ENCODE results near the gene CDK18.

The CDK18 gene

DNA sequence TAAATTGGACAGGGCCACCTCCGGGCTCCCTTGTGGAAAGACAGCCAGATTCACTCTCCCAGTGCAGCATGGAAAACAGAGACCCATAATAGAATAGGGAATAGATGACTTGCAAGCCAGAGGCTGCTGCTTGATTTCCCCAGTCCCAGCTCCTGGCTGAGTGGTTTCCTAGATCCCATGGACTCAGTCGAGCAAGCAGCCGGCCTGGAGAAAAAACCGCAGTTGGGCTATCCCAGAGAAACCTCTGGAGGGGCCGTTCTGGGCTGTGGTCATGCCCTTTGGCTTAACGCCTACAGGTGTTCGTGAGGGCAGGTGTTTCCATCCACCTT is 65.7 kb downstream of the CDK18 start:
- DNase-seq (ENCODE audit: low spot score): no peak

DNA sequence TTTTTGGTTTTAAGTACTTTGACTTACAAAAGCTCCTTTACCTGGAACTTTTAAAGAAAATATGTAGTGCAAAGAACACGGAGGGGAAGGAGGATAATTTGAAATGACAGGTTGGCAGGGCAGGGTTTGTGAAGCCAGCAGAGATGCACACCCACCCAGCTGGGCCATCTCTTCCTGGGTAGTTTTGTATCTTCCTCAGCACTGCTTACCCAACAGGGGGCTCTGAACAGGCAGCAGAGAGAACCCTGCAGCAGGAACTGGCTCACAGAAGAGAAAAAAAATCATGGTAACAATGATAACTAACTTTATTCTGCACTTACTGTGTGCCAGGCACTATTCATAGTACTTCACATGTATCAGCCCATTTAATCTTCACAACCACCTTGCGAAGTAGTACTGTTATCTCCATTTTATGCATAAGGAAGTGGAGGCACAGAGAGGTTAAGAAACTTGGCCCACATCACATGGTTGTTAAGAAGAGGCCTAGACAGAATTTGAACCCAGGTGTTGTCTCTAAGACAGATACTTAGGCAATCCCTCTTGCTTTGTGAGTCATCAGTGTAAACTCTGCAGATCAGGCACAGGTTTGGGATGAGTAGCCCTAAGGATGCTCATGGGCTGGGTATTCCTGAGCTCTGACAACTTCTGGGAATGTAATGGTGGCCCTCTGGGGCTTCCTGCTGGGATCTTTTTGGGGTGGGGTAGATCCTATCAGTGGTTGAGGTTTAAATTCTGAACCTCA is 66.5 kb downstream of the CDK18 start:
- DNase-seq (ENCODE audit: low spot score): no peak

DNA sequence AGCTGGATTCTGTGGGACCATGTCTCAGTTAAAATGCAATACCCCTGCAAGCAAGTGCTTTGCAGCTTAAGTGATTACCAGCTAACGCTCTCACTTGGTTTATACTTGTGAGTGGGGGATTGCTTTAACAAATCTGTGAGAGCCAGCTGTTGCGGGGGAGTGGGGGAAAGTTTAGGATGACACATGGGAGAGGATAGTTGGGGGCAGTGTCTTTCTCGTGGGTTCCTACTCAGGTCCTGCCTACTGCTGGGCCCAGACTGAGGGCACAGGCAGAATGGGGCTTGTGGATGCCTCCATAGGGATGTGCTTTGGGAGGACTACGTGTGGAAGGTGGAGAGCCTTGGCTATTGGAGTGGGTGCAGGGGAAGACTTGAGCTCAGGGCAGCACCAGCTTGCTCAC is 67.3 kb downstream of the CDK18 start:
- DNase-seq (ENCODE audit: low spot score): no peak

DNA sequence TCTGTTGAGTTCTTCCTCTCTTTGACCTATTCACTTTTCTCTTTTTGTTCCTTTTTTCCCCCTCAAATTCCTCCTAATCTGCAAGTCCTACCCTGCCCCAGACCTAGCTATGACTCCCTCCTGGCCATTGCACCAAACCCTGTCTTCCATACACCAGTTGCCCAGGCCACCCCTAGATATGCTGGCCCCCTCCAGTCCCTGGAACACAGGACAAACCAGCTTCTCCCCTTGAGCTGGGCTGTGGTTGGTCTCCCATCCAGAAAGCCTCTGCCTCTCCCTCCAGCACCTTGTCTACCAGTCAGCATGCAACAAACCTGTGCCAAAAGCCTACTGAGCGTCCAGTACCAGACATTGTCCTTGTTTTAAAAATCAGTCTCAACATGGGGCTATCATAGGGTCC is 68.0 kb downstream of the CDK18 start:
- no peak for DNase-seq (ENCODE audit: low spot score)

DNA sequence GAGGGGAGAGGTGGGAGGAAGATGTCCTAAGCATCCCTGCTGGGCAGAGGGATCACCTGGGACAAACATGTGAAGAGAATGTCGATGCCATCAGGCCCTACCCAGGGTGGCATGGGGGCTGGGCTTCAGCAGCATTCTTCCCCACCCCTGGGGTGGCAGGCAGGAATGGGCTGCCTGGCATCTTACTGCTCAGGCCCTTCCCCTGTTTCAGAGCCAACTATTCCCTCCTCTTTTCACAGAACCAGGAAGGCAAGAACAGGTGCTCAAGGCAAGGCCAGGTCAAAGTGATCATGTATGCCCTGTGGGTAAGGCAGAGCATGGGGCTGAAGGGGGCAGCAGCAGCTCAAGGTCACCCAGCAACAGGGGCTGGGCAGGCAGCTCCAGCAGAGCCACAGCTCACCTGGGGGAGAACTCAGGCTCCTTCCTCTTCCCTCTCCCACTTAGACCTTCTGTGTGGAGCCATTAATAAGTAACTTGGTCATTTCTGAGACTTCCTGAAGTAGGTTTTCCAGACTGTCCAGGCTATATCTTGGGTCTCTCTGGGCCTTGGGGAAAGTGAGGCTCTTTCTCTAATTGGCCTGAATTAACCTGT is 70.9 kb downstream of the CDK18 start:
- DNase-seq (ENCODE audit: low spot score): no peak

DNA sequence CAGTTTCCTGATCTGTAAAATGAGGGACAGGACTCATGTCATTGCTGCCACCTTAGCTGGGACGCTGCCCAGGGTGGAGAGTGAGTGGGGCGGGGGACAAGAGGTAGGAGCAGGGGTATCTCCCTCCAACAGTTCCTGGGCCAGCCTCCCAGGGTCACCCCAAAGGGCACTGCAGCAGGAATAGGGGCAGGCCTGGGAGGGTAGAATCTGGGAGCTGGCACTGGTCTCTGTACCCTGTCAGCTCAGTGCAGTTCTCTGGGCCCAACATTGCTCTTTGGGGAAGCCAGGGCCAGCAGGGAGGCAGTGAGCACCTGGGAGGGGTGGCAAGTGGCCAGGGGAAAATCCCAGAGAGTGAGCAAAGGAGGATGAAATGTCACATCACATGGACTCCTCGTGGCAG is 71.5 kb downstream of the CDK18 start:
- DNase-seq (ENCODE audit: low spot score): no peak

DNA sequence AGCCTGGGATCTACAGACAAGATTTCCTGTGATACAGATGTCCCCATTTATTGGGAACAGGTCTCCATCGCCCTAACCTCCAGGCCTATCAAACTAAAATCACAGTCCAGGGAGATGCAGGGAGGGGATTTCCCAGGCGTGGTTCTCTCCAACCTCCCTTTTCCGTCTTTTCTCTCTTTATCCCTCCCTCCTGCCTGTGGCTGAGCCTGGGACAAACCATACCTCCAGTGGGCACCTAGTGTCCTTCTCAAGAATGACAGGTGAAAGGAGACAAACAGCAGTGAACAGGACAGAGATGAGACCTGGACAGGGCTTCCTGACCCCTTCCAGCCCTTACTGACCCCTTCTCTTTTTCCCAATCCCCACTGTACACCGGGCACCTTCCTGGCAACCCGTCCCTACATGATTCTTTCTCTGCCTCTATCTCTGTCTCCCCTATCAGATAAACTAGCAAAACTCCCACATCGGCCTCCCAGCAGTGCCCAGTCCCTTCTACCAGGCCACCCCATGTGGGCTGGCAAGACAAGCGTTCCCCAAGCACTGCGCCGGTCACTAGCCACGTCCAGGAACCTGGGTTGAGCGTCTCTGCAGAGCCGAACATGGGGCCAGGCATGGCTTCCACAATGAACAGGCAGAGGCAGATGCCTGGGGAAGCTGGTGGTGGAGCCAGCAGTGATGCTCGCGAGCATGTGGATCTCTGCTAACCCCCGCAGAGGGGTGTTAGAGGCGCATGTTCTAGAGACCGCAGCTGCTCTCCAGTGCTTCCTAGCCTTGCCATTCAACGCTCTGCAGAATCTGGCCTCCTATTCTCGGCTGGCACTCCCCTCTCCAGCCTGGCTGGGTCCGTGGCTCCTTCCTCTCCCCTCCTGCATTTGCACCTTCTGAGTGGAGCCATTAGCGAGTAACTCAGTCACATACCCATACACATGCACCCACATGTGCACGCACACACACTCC is 72.6 kb downstream of the CDK18 start:
- no peak for DNase-seq (ENCODE audit: low spot score)

DNA sequence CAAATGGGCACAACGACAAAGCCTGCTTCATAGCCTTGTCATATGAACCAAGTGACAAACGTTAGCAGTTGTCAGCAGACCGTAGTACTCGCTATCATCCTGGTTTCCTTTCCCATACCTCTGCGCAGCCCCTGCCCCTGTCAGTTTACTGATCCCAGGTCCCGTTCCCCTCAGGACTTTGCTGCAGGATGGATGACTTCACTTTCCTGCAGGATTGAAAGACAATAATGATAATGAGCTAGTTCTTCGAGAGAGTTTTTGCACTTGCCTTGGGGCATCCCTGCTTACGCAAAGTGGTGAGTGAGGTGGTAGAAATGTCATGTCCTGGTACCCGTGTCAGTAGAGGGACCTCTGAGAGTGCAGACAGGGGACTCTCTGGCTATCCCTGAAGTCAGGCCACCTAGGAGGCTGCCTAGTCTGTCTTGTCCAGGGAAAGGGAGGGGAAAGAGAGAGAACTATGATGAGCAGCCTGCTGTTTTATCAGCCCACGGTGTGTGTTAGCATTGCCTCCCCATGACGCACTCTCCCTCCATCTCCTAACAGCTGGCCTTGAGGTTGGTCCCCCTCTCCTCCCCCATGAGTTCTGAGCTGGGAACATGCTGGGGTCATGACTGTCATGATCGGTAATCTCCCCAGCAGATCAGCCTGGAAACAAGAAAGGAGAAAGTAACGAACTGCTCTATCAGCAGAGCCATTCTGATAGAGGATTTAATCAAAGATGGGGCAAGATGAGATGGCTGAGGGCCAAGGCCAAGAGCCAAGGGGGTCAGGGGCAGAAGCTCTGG is 73.6 kb downstream of the CDK18 start:
- DNase-seq (ENCODE audit: low spot score): no peak

DNA sequence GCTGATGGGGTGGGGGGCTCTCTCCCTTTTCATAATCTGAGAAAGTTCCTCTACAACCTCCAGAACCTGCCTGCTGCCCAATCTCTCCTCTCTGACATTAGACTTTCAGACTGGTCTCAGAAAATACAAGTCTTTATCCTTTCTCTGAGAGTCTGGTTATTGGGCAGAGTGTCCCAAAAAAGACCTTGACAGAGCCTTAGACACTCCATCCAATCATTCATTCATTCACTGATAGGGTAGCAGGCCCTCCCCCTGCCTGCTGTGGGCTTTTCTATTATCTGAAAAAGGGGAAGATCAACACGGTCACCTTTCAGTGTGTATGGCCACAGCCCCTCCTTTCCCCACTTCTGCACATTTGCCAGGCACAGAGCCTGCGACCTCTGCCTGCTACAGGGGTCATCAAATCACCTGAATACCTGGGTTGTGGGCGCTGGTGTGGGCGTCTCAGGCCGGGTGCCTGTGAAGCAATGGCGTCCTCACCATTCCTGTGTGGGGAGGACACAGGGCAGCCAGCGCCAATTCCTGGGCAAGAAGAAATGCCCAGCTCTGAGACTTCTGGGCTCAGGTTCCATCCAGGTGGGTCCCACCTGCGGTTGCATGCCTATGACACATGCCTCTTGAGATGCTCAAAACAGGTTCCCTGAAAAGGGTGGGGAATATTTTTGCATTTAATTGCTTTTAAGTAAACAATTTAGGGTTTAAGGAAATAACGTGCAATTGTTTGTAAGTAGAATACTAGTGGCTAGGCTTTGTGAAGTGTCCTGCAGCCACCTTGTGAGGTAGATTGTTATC is 74.5 kb downstream of the CDK18 start:
- peak; percentile 60 for DNase-seq (ENCODE audit: low spot score)

DNA sequence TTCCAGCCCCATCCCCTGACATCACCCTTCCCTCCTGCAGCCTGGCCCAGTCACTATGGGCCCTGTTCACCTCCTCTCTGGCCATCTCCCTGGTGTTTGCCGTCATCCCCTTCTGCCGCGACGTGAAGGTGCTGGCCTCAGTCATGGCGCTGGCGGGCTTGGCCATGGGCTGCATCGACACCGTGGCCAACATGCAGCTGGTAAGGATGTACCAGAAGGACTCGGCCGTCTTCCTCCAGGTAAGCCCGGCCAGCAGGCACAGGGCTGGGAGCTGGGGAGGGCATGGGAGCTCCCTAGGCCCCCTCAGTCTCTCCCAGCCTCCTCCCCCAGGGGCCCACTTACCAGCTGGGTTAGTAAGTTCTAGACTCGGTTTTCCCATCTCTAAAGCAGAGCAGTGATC is 75.2 kb downstream of the CDK18 start:
- DNase-seq (ENCODE audit: low spot score): no peak

DNA sequence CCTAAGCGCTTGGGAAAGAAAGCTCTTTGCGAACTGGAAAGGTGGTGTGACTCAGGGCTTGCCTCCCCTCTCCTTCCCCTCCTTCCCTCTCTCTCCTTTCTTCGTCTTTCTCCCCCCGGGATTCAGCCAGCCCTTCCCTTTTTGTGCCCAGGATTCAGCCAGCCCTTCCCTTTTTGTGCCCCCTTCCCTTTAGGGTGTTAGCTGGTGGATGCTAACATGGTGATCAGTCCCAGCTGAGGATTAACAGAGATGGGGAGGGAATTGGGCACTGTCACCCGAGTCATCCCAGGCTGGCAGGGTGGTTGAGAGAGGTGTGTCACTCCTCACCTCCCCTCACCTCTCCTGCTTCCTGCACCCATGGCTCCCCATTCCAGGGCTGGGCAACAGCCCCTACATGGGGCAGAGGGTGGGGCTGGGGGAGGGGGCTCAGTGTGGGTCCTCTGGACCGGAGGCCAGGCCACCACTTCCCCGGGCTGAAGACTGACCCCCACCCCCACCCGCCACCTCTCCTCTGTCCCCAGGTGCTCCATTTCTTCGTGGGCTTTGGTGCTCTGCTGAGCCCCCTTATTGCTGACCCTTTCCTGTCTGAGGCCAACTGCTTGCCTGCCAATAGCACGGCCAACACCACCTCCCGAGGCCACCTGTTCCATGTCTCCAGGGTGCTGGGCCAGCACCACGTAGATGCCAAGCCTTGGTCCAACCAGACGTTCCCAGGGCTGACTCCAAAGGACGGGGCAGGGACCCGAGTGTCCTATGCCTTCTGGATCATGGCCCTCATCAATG is 75.9 kb downstream of the CDK18 start:
- DNase-seq (ENCODE audit: low spot score): no peak

DNA sequence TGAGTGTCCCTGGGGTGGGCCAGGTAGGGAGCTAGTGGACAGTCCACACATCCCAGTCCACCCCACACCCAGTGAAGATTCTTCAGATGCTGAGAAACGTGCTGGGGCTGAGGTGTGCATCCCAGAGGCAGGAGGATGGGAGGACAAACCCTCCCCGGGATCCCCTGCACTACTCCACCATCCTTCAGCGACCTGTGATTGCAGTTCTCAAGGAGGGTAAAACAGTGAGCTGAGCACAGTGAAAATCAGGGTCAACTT is 76.4 kb downstream of the CDK18 start:
- DNase-seq (ENCODE audit: low spot score): no peak

DNA sequence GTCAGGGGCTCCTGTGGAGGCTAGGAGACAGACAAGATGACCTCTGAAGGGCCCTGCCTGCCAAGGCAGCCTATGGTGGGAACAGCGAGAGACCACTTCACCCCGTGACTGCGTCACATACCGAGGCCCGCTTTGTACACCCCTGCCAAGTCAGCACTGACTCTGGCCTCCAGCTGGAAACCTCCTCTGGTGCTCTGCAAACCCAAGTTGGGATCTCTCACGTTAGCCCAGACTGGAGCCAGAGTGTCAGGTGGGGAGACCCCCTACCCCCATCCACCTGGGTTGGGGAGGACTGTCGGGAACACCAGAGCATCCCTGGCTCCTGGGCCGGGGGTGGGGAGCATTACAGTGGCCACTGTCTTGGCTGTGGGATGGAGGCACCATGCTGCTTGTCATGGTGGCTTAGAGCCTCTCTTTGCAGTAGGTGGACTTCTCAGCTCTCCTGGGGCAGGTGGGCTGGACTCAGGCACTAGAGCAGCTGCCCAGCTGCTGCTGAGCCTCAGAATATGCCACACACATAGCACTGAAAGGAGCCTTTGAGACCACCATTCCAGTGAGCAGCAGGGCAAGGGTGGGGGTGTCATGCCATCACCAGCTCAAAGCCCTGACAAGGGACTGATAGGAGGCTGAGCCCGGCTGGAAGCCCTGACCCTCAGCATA is 77.0 kb downstream of the CDK18 start:
- no peak for DNase-seq (ENCODE audit: low spot score)

DNA sequence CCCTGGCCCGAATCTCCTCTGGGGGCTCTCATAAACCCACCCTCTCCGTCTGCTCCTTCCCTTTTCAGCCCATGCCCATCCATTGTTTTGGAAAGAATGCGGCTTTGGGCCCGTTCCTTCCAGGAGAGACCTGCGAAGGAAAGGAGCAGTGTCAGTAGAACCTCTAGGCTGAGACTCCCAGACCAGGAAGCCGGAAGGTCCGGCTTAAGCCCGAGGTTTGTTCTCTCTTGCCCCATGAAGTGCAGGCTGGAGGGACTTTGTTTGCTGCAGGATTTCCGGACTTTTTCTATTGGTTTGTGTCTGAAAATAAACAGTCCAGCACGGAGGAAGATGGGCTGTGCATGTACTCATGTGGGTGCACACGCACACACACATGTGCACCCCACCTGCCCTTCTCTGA is 77.6 kb downstream of the CDK18 start:
- no peak for DNase-seq (ENCODE audit: low spot score)
